ENCODE measurements around the gene NFIB. TPM values are rescaled to one million over a fixed set of nuclear protein-coding genes. Genes with fewer than 3 reads are reported as not detected.

The NFIB gene
- total RNA-seq, 1 experiment from 2014 or later: 18.6 TPM

DNA sequence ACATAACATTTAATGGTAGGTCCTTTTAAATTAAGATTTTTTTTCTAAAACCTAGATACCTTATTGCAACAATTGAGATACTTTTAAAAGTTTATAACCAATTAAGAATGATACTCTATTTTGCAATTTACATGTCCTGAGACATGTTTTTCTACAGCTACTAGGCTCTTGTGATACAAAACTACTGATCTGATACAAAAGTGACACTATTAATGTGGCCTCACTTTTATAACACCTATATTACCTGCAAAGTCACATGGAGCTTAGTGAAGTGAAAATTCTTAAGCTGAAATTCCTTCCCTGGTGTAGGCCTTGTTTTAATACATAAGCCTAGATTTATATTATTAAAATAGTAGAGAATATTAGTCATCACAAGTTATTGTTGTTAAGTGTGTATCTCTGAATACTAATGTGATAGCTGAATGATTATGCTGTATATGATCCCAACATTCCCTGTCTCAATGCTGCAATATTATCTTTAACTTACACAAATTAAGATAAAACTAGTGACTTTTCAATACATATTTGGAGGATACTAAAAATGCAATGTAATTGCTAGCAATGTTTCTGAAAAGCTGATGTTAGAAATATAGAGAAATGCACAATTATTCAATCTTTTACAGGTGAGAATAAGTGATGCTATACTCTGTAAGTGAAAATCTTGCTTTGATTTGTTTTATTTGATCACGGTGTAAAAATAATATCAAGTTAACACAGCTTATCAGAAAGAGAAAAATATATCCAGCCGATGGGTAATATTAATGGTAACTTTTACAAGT, 2.6 kb downstream of the NFIB start:
- peak overlapping the region; percentile 92 for H3K4me2 ChIP-seq (ENCODE audit: low read length)
- no peak for DNase-seq
- CTCF ChIA-PET: no interaction called here
- no peak for ATAC-seq
- POLR2A ChIA-PET (ENCODE audit: unreplicated experiment): interaction anchor here (0.7 kb wide), 1 partner anchor 97 kb away, joined by 3 read pairs; no protein-coding TSS in a partner anchor
- intact Hi-C loops (cut with micrococcal nuclease): loop anchor here (5.0 to 10.0 kb wide), 3 partner anchors 134 to 277 kb away; no protein-coding TSS in a partner anchor
- H3K36me3 ChIP-seq (ENCODE audit: low read depth, low read length): peaks cover 9% of the 10 kb centered on the region
- peaks cover 21% of the 10 kb centered on the region for H3K4me1 ChIP-seq (ENCODE audit: insufficient read depth, low read length)
- BruUV-seq (replicated peaks): no TSS peak
- H3K9me2 ChIP-seq (replicated peaks; ENCODE audit: low read length): no peaks in the 10 kb centered on the region
- no peaks in the 10 kb centered on the region for H3K9me3 ChIP-seq (ENCODE audit: low read length)
- peak overlapping the region; percentile 95 for H3K9ac ChIP-seq (ENCODE audit: low read length)
- no peaks in the 10 kb centered on the region for H3F3A ChIP-seq (ENCODE audit: low read length, unreplicated experiment)
- no peak overlapping the region for H2AFZ ChIP-seq (ENCODE audit: low read length)
- no peak for TF ChIP-seq EZH2 (IDR thresholded peaks at IDR 0.05; ENCODE audit: low read length, unreplicated experiment)
- TF ChIP-seq, protein P1, sequence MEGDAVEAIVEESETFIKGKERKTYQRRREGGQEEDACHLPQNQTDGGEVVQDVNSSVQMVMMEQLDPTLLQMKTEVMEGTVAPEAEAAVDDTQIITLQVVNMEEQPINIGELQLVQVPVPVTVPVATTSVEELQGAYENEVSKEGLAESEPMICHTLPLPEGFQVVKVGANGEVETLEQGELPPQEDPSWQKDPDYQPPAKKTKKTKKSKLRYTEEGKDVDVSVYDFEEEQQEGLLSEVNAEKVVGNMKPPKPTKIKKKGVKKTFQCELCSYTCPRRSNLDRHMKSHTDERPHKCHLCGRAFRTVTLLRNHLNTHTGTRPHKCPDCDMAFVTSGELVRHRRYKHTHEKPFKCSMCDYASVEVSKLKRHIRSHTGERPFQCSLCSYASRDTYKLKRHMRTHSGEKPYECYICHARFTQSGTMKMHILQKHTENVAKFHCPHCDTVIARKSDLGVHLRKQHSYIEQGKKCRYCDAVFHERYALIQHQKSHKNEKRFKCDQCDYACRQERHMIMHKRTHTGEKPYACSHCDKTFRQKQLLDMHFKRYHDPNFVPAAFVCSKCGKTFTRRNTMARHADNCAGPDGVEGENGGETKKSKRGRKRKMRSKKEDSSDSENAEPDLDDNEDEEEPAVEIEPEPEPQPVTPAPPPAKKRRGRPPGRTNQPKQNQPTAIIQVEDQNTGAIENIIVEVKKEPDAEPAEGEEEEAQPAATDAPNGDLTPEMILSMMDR (conservative IDR thresholded peaks at IDR 0.05; ENCODE audit: low read depth, low read length): no peak
- TF ChIP-seq EZH2phosphoT487 (IDR thresholded peaks at IDR 0.05; ENCODE audit: borderline replicate concordance, low read length): no peak
- H3K79me2 ChIP-seq (ENCODE audit: low read length): peaks cover 74% of the 10 kb centered on the region
- no peaks in the 10 kb centered on the region for H3K27me3 ChIP-seq (ENCODE audit: low read length)
- peaks cover 24% of the 10 kb centered on the region for H4K20me1 ChIP-seq (ENCODE audit: low read length)
- H3K27ac ChIP-seq (ENCODE audit: low read length): no peak overlapping the region
- H3K4me3 ChIP-seq (ENCODE audit: low read length): peak overlapping the region; percentile 93

DNA sequence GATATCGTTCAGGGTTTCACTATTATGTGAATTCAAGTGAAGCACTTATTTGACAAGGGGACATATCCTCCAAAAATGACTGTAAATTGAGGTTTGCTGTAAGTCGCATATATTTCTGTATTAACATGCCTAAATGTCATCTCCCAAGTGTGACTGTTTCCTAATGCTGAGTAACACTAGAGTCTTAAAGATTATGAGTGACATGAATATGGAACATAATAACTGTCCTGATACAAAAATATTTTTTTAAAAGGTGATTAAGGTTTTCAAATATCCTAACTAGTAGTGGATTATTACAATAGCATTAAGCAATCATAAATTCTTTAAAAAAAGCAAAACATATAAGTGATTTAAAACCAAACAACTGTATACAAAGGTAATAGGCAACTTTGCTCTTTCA, 3.6 kb downstream of the NFIB start:
- peak overlapping the region; percentile 93 for H3K4me3 ChIP-seq (ENCODE audit: low read length)
- no peak overlapping the region for H2AFZ ChIP-seq (ENCODE audit: low read length)
- ATAC-seq: no peak
- CTCF ChIA-PET: no interaction called here
- DNase-seq: no peak
- peaks cover 80% of the 10 kb centered on the region for H3K79me2 ChIP-seq (ENCODE audit: low read length)
- no peaks in the 10 kb centered on the region for H3K9me3 ChIP-seq (ENCODE audit: low read length)
- TF ChIP-seq EZH2 (IDR thresholded peaks at IDR 0.05; ENCODE audit: low read length, unreplicated experiment) (no peak), EZH2phosphoT487 (IDR thresholded peaks at IDR 0.05; ENCODE audit: borderline replicate concordance, low read length) (no peak)
- TF ChIP-seq, protein P1 (conservative IDR thresholded peaks at IDR 0.05; ENCODE audit: low read depth, low read length): no peak
- BruUV-seq (replicated peaks): no TSS peak
- H3F3A ChIP-seq (ENCODE audit: low read length, unreplicated experiment): no peaks in the 10 kb centered on the region
- H3K27ac ChIP-seq (ENCODE audit: low read length): no peak overlapping the region
- peaks cover 16% of the 10 kb centered on the region for H3K36me3 ChIP-seq (ENCODE audit: low read depth, low read length)
- intact Hi-C loops (cut with micrococcal nuclease): loop anchor here (5.0 to 10.0 kb wide), 3 partner anchors 133 to 276 kb away; no protein-coding TSS in a partner anchor
- peaks cover 20% of the 10 kb centered on the region for H3K4me1 ChIP-seq (ENCODE audit: insufficient read depth, low read length)
- H4K20me1 ChIP-seq (ENCODE audit: low read length): peaks cover 24% of the 10 kb centered on the region
- POLR2A ChIA-PET (ENCODE audit: unreplicated experiment): no interaction called here
- no peaks in the 10 kb centered on the region for H3K27me3 ChIP-seq (ENCODE audit: low read length)
- H3K9ac ChIP-seq (ENCODE audit: low read length): peak overlapping the region; percentile 5; the same call in 1 of the 2 replicates
- H3K4me2 ChIP-seq (ENCODE audit: low read length): peak overlapping the region; percentile 92
- H3K9me2 ChIP-seq (replicated peaks; ENCODE audit: low read length): no peaks in the 10 kb centered on the region

DNA sequence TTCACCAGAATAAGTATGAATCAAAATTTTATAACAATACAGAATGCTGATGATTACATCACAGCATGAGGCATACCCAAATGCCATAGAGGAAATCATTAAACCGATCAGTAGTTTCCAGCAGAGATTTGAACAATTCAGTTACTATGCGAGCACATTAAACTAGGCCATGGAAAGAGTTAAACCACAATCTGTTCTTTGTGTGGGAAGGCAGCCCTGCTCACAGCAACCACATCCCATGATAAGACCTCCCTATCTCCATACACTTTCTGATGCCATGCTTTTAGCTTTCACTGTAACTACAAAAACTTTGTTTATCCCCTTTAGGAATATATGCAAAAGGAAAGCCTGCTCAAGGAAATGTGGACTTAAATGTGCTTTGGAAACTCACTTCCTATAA, 4.5 kb downstream of the NFIB start:
- CTCF ChIA-PET: no interaction called here
- DNase-seq: peak; percentile 42

More for the DNA sequence above, 4.5 kb downstream of the NFIB start:
- Histone ChIP-seq H3K4me1 (ENCODE audit: insufficient read depth, low read length) (peaks cover 20% of the 10 kb centered on the region), H3K27ac (ENCODE audit: low read length) (peak overlapping the region; percentile 12), H3K36me3 (ENCODE audit: low read depth, low read length) (peaks cover 24% of the 10 kb centered on the region), H2AFZ (ENCODE audit: low read length) (no peak overlapping the region), H3K9me3 (ENCODE audit: low read length) (no peaks in the 10 kb centered on the region), H3K9ac (ENCODE audit: low read length) (peak overlapping the region; percentile 5; the same call in 1 of the 2 replicates), H3K27me3 (ENCODE audit: low read length) (no peaks in the 10 kb centered on the region), H3K9me2 (replicated peaks; ENCODE audit: low read length) (no peaks in the 10 kb centered on the region), H3K4me3 (ENCODE audit: low read length) (peak overlapping the region; percentile 93), H3K79me2 (ENCODE audit: low read length) (peaks cover 89% of the 10 kb centered on the region), H4K20me1 (ENCODE audit: low read length) (peaks cover 24% of the 10 kb centered on the region), H3F3A (ENCODE audit: low read length, unreplicated experiment) (no peaks in the 10 kb centered on the region), H3K4me2 (ENCODE audit: low read length) (peak overlapping the region; percentile 92)
- POLR2A ChIA-PET (ENCODE audit: unreplicated experiment): no interaction called here
- BruUV-seq (replicated peaks): no TSS peak
- ATAC-seq: no peak
- intact Hi-C loops (cut with micrococcal nuclease): no loop called here
- TF ChIP-seq EZH2 (IDR thresholded peaks at IDR 0.05; ENCODE audit: low read length, unreplicated experiment) (no peak), EZH2phosphoT487 (IDR thresholded peaks at IDR 0.05; ENCODE audit: borderline replicate concordance, low read length) (no peak)
- TF ChIP-seq, protein P1 (conservative IDR thresholded peaks at IDR 0.05; ENCODE audit: low read depth, low read length): no peak

Data from PC-3 (cell line).